ENCODE data around the gene MINDY4. TPM values are rescaled to one million over a fixed set of nuclear protein-coding genes. Genes with fewer than 3 reads are reported as not detected.

The MINDY4 gene
- total and polyA plus RNA-seq, 2 of the 4 experiments (the other 2 are of a cell fraction) = 1.8 to 3.6 TPM

GRCh38 chr7:30912021-30912730 lies 141.0 kb downstream of the MINDY4 start:
- ATAC-seq (ENCODE audit: low read depth) (no peak), DNase-seq (no peak)
- Histone ChIP-seq H3K14ac (replicated peaks; ENCODE audit: low read depth, low read length) (no peak overlapping the region), H3K9me1 (ENCODE audit: insufficient read depth, low read length) (peaks cover 4% of the 10 kb centered on the region; the same call in 1 of the 2 replicates), H2AFZ (replicated peaks; ENCODE audit: low read length, poor library complexity) (no peak overlapping the region), H3K18ac (ENCODE audit: low read depth, low read length) (no peak overlapping the region), H3K23ac (ENCODE audit: low read depth, low read length) (no peak overlapping the region), H3K79me1 (ENCODE audit: low read depth in 1 of 2, low read length in 2 of 2) (no peaks in the 10 kb centered on the region), H4K91ac (ENCODE audit: insufficient read depth, low read depth, low read length) (no peak overlapping the region), H2BK20ac (ENCODE audit: low read depth, low read length) (no peak overlapping the region), H3K9me3 (ENCODE audit: control insufficient read depth, insufficient read depth, low read length) (no peaks in the 10 kb centered on the region), H3K4me2 (ENCODE audit: low read depth, low read length) (no peak overlapping the region), H2AK9ac (replicated peaks; ENCODE audit: low read depth, low read length, poor library complexity) (no peak overlapping the region), H4K8ac (ENCODE audit: low read depth in 2 of 2, low read length in 2 of 2) (no peak overlapping the region), H3K4me3 (ENCODE audit: insufficient read depth, low read depth, low read length) (no peak overlapping the region), H2BK15ac (ENCODE audit: low read depth, low read length) (no peak overlapping the region), H2AK5ac (ENCODE audit: low read depth, low read length) (peak overlapping the region; percentile 54; the same call in 1 of the 2 replicates), H2BK5ac (ENCODE audit: low read depth, low read length, poor library complexity, severe bottlenecking) (no peak overlapping the region), H3K27ac (ENCODE audit: insufficient read depth, low read length) (no peak overlapping the region), H3K56ac (ENCODE audit: extremely low read depth, insufficient read depth, low read length) (no peak overlapping the region), H3K4me1 (ENCODE audit: control insufficient read depth, insufficient read depth, low read length) (0 out of 2 replicates have a peak, but pooled peaks cover 2% of the 10 kb centered on the region), H4K5ac (ENCODE audit: low read depth, low read length) (no peak overlapping the region), H3K36me3 (ENCODE audit: control insufficient read depth, insufficient read depth, low read length) (no peaks in the 10 kb centered on the region), H3K4ac (ENCODE audit: low read depth, low read length) (no peak overlapping the region), H4K20me1 (ENCODE audit: insufficient read depth, low read length) (no peaks in the 10 kb centered on the region), H3K9ac (ENCODE audit: low read depth, low read length) (no peak overlapping the region), H3K27me3 (ENCODE audit: control insufficient read depth, insufficient read depth, low read length) (peaks cover 3% of the 10 kb centered on the region; the same call in 1 of the 2 replicates), H2BK120ac (ENCODE audit: low read depth, low read length) (no peak overlapping the region)
- dilution Hi-C loops (cut with HindIII; ENCODE audit: low sequenced_read_pairs, unreplicated experiment) (no loop called here), in situ Hi-C loops (cut with MboI; ENCODE audit: low sequenced_read_pairs) (no loop called here), intact Hi-C loops (cut with micrococcal nuclease) (no loop called here)
- POLR2A ChIA-PET (ENCODE audit: unreplicated experiment) = no interaction called here
- 89% methylated on average over 12 of the region's 26 CpGs; no CpG with 5 or more reads in 1 of the 2 experiments for WGBS, 2 experiments (ENCODE audit: extremely low coverage in 2 of 2, insufficient read length in 1 of 2)
- TF ChIP-seq POLR2A (IDR thresholded peaks at IDR 0.05; ENCODE audit: low read depth, low read length) = no peak
- no peak for TF ChIP-seq RCOR1 (IDR thresholded peaks at IDR 0.05; ENCODE audit: insufficient replicate concordance, low read length)
- no peak for TF ChIP-seq CTCF (conservative IDR thresholded peaks at IDR 0.05; ENCODE audit: low read depth, low read length)
- TF ChIP-seq MAFK (IDR thresholded peaks at IDR 0.05; ENCODE audit: low read depth, low read length) = no peak
- TF ChIP-seq FOS (IDR thresholded peaks at IDR 0.05; ENCODE audit: low read depth, low read length) = no peak
- no peak for TF ChIP-seq ELK1 (IDR thresholded peaks at IDR 0.05; ENCODE audit: borderline replicate concordance, low read depth, low read length)
- no peak for TF ChIP-seq SMC3 (IDR thresholded peaks at IDR 0.05; ENCODE audit: low read depth, low read length)
- TF ChIP-seq, protein P1, sequence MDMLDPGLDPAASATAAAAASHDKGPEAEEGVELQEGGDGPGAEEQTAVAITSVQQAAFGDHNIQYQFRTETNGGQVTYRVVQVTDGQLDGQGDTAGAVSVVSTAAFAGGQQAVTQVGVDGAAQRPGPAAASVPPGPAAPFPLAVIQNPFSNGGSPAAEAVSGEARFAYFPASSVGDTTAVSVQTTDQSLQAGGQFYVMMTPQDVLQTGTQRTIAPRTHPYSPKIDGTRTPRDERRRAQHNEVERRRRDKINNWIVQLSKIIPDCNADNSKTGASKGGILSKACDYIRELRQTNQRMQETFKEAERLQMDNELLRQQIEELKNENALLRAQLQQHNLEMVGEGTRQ (IDR thresholded peaks at IDR 0.05; ENCODE audit: low read depth, low read length) = no peak
- no peak for TF ChIP-seq MAZ (IDR thresholded peaks at IDR 0.05; ENCODE audit: borderline replicate concordance, low read depth, low read length)
- no peak for TF ChIP-seq NFE2L2 (IDR thresholded peaks at IDR 0.05; ENCODE audit: low read depth, low read length)
- no peak for TF ChIP-seq MXI1 (IDR thresholded peaks at IDR 0.05; ENCODE audit: borderline replicate concordance, low read depth, low read length)
- no peak for TF ChIP-seq CHD1 (IDR thresholded peaks at IDR 0.05; ENCODE audit: low read depth, low read length)
- TF ChIP-seq BHLHE40 (IDR thresholded peaks at IDR 0.05; ENCODE audit: low read depth, low read length) = no peak
- no peak for TF ChIP-seq CEBPB (IDR thresholded peaks at IDR 0.05; ENCODE audit: low read depth, low read length)
- CTCF ChIA-PET = no interaction called here
- BruUV-seq (replicated peaks) = no TSS peak

All from IMR-90 (cell line).